Forelimb muscle (tissue), 1 donor: ENCODE data around the gene TUBAL3. TPM values are rescaled to one million over a fixed set of nuclear protein-coding genes. Genes with fewer than 3 reads are reported as not detected.

Experiments used
- polyA plus RNA-seq: library from polyadenylated mRNA; unstranded; fragments of 120-200 nt; gene quantifications from one replicate; pipeline ENCODE4 v1.2.1, GENCODE V29; 2013; ENCODE audit not compliant: insufficient read length

The TUBAL3 gene
- polyA plus RNA-seq, 1 donor: 0.20 TPM

Other genes with a start within 250 kb of the TUBAL3 start
- gene AKR1C8, start 219.7 kb downstream of the TUBAL3 start, polyA plus RNA-seq: not detected
- not detected for gene AKR1C4, start 208.0 kb downstream of the TUBAL3 start, polyA plus RNA-seq
- not detected for gene UCN3, start 39.9 kb downstream of the TUBAL3 start, polyA plus RNA-seq
- gene NET1, start 7.7 kb upstream of the TUBAL3 start, polyA plus RNA-seq: 95.3 TPM
- not detected for gene CALML5, start 94.7 kb upstream of the TUBAL3 start, polyA plus RNA-seq
- 0.09 TPM for gene CALML3, start 120.1 kb upstream of the TUBAL3 start, polyA plus RNA-seq